Measurements from ENCODE around the gene LUC7L3.

Gene LUC7L3

DNA sequence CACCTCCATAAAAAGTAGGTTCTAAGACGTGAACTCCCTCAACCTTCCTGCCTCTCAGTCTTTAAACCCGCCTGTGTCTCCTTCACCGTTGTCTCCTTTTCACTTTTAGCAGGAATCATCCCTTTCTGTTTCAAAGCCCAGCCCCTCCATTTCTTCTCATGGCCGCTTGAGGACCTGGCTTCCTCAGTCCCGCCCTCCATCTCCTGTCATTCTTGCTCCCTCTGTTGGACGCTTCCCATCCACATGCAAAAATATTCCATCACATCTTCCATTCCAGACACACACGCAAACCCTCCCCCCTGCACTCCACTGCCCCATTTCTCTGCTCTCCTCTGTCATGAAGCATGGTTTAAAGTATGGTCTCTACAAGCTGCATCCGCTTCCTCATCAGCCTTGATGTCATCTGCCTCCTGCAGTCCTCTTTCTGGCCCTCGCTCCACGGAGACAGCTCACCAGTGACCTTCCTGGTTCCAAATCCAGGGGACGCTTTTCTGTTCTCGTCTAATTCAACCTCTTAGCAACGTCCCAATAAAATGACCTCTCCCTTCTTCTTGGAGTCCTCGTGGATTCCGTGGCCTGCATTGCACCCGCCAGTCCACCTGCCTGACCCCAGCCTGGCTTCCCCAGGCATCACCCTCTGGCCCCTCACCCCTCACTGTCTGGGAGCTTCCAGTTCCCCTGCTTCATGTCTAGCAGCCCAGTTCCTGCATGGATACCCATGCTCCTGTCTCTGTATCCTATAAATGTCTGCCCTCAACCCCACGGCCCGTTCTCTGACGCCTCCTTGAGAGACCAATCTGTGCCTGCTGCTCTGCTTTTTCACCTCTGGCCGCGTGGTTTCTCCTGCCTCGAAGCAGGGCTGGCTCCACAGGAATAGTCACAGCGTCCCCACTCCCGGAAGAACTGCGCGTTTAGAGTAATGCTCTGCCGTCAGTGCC, 37.9 kb upstream of the LUC7L3 start:
- Histone ChIP-seq H3K9ac (ENCODE audit: low read depth, low read length) (no peak overlapping the region), H3K4me1 (ENCODE audit: control insufficient read depth, insufficient read depth, low read length) (peaks cover 21% of the 10 kb centered on the region), H3K27me3 (ENCODE audit: control insufficient read depth, insufficient read depth, low read length) (no peaks in the 10 kb centered on the region), H3K4me2 (ENCODE audit: low read length) (no peak overlapping the region), H3K9me3 (replicated peaks; ENCODE audit: low read length) (no peaks in the 10 kb centered on the region), H3K4me3 (ENCODE audit: low read length) (no peak overlapping the region), H3K36me3 (ENCODE audit: insufficient read depth, low read length) (peaks cover 41% of the 10 kb centered on the region)

- no peak overlapping the region for H3K4me2 ChIP-seq (ENCODE audit: low read length)
- H3K27me3 ChIP-seq (ENCODE audit: control insufficient read depth, insufficient read depth, low read length): no peaks in the 10 kb centered on the region
- no peak overlapping the region for H3K9ac ChIP-seq (ENCODE audit: low read depth, low read length)
- peaks cover 30% of the 10 kb centered on the region for H3K4me1 ChIP-seq (ENCODE audit: control insufficient read depth, insufficient read depth, low read length)
- peaks cover 36% of the 10 kb centered on the region for H3K36me3 ChIP-seq (ENCODE audit: insufficient read depth, low read length)
- H3K9me3 ChIP-seq (replicated peaks; ENCODE audit: low read length): no peaks in the 10 kb centered on the region
- no peak overlapping the region for H3K4me3 ChIP-seq (ENCODE audit: low read length)
Measured at GRCh38 chr17:50682441-50682840, 37.0 kb upstream of the LUC7L3 start.

GRCh38 chr17:50682938-50683337, 36.5 kb upstream of the LUC7L3 start:
- H3K4me2 ChIP-seq (ENCODE audit: low read length): no peak overlapping the region
- H3K9me3 ChIP-seq (replicated peaks; ENCODE audit: low read length): no peaks in the 10 kb centered on the region
- no peak overlapping the region for H3K9ac ChIP-seq (ENCODE audit: low read depth, low read length)
- H3K4me1 ChIP-seq (ENCODE audit: control insufficient read depth, insufficient read depth, low read length): peaks cover 31% of the 10 kb centered on the region
- no peak overlapping the region for H3K4me3 ChIP-seq (ENCODE audit: low read length)
- H3K36me3 ChIP-seq (ENCODE audit: insufficient read depth, low read length): peaks cover 35% of the 10 kb centered on the region
- H3K27me3 ChIP-seq (ENCODE audit: control insufficient read depth, insufficient read depth, low read length): no peaks in the 10 kb centered on the region

GRCh38 chr17:50683434-50684287, 35.7 kb upstream of the LUC7L3 start:
- H3K36me3 ChIP-seq (ENCODE audit: insufficient read depth, low read length): peaks cover 32% of the 10 kb centered on the region
- H3K9ac ChIP-seq (ENCODE audit: low read depth, low read length): no peak overlapping the region
- no peaks in the 10 kb centered on the region for H3K9me3 ChIP-seq (replicated peaks; ENCODE audit: low read length)
- H3K27me3 ChIP-seq (ENCODE audit: control insufficient read depth, insufficient read depth, low read length): no peaks in the 10 kb centered on the region
- H3K4me3 ChIP-seq (ENCODE audit: low read length): no peak overlapping the region
- no peak overlapping the region for H3K4me2 ChIP-seq (ENCODE audit: low read length)
- H3K4me1 ChIP-seq (ENCODE audit: control insufficient read depth, insufficient read depth, low read length): peaks cover 31% of the 10 kb centered on the region

DNA sequence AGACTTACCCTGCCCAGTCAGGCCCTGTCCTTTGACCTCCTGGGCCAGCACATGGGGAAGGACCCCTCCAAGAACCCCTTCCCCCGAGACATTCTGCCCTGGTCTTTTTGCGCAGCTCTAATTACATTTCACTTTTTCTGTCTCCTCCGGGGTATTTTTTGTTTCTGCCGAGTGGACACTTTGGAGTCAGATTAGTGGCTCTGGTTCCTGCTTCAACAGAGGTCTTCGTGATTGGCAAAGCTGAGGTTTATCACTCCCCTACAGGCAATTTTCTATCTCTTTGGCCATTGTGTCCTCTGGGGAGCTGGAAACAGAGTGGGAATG, 35.2 kb upstream of the LUC7L3 start:
- H3K27me3 ChIP-seq (ENCODE audit: control insufficient read depth, insufficient read depth, low read length): no peaks in the 10 kb centered on the region
- H3K4me3 ChIP-seq (ENCODE audit: low read length): no peak overlapping the region
- H3K4me2 ChIP-seq (ENCODE audit: low read length): no peak overlapping the region
- no peaks in the 10 kb centered on the region for H3K9me3 ChIP-seq (replicated peaks; ENCODE audit: low read length)
- no peak overlapping the region for H3K9ac ChIP-seq (ENCODE audit: low read depth, low read length)
- H3K36me3 ChIP-seq (ENCODE audit: insufficient read depth, low read length): peaks cover 28% of the 10 kb centered on the region
- peaks cover 36% of the 10 kb centered on the region for H3K4me1 ChIP-seq (ENCODE audit: control insufficient read depth, insufficient read depth, low read length)

DNA sequence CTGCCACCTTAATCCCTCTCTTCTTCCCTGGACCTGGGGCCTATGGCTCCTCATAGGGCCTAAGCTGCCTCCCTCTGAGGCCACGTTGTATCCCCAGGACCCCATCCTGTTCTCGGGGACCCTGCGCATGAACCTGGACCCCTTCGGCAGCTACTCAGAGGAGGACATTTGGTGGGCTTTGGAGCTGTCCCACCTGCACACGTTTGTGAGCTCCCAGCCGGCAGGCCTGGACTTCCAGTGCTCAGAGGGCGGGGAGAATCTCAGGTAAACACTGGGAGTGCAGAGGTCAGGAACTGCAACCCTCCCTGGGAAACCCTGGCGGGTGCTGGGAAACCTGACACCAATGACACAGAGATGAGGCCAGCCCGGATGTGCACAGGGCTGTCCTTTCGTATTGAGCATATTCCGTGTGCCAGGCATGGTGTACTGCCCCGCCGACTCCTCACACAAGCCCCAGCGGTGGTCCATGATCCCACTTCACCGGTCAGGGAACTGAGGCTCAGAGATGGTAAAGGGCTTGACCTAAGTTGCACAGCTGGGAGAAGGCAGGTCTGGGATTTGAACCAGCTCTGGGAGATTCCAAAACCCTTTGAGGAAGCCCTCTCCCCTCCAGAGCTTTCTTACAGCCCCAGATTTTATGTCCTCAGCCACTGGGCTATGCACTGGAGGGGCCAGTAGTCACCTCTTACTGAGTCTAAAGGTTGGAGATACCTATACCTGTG, 34.6 kb upstream of the LUC7L3 start:
- peaks cover 41% of the 10 kb centered on the region for H3K4me1 ChIP-seq (ENCODE audit: control insufficient read depth, insufficient read depth, low read length)
- H3K36me3 ChIP-seq (ENCODE audit: insufficient read depth, low read length): peaks cover 22% of the 10 kb centered on the region
- H3K27me3 ChIP-seq (ENCODE audit: control insufficient read depth, insufficient read depth, low read length): no peaks in the 10 kb centered on the region
- no peak overlapping the region for H3K4me2 ChIP-seq (ENCODE audit: low read length)
- no peak overlapping the region for H3K4me3 ChIP-seq (ENCODE audit: low read length)
- no peaks in the 10 kb centered on the region for H3K9me3 ChIP-seq (replicated peaks; ENCODE audit: low read length)
- H3K9ac ChIP-seq (ENCODE audit: low read depth, low read length): no peak overlapping the region

DNA sequence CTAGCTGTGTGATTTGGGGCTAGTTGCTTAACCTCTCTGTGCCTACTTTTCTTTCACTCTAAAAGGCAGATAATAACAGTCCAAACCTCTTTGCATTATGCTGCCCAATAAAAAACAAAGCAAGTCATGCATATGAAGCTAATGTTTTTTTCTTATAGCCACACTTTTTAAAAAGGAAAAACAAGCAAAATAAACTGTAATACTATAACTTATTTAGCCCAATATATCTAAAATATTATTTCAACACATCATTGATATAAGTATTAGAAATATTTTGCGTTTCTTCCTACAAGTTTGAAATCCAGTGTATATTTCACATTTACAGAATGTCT, 34.1 kb upstream of the LUC7L3 start:
- Histone ChIP-seq H3K36me3 (ENCODE audit: insufficient read depth, low read length) (peaks cover 20% of the 10 kb centered on the region), H3K4me2 (ENCODE audit: low read length) (no peak overlapping the region), H3K27me3 (ENCODE audit: control insufficient read depth, insufficient read depth, low read length) (no peaks in the 10 kb centered on the region), H3K4me1 (ENCODE audit: control insufficient read depth, insufficient read depth, low read length) (peaks cover 42% of the 10 kb centered on the region), H3K9me3 (replicated peaks; ENCODE audit: low read length) (no peaks in the 10 kb centered on the region), H3K4me3 (ENCODE audit: low read length) (no peak overlapping the region), H3K9ac (ENCODE audit: low read depth, low read length) (no peak overlapping the region)

- H3K9me3 ChIP-seq (replicated peaks; ENCODE audit: low read length): no peaks in the 10 kb centered on the region
Measured at GRCh38 chr17:50685691-50686493, 33.5 kb upstream of the LUC7L3 start.

DNA sequence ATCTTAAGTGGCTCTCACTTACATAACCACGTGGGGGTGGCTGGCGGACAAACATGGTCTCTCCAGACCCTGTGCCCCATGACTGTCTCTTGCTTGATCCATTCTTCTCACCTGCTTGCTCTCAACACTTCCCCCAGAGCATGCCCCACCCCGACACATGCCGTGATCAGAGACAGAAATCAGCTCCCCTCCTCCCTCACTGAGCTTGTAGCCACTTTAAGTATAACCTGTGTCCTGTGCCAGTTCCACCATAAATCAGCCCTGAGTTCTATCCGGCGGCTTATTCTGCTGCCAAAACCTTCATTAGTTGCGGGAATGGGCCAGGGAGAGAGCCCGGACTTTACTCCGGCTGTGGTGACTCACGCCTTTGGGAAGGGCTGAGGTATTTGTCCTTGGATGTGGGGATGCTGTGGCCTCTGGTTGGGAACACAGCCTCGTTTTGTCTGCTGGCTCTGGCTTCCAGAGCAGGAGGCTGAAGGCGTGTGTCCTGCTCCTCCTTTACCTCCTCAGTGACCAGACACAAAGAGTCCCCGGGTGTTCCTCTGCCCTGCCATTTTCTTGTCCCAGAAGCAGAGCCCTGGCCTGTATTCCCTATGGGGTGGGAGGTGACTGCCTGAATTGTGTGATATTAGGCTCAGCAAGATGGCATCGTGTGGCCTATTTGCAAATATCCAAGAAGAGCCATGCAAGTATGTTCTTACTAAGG, 32.8 kb upstream of the LUC7L3 start:
- H3K36me3 ChIP-seq (ENCODE audit: insufficient read depth, low read length): peaks cover 24% of the 10 kb centered on the region
- no peak overlapping the region for H3K4me3 ChIP-seq (ENCODE audit: low read length)
- peak overlapping the region; percentile 23 for H3K4me2 ChIP-seq (ENCODE audit: low read length)
- H3K4me1 ChIP-seq (ENCODE audit: control insufficient read depth, insufficient read depth, low read length): peaks cover 32% of the 10 kb centered on the region
- H3K9ac ChIP-seq (ENCODE audit: low read depth, low read length): no peak overlapping the region
- H3K9me3 ChIP-seq (replicated peaks; ENCODE audit: low read length): no peaks in the 10 kb centered on the region
- no peaks in the 10 kb centered on the region for H3K27me3 ChIP-seq (ENCODE audit: control insufficient read depth, insufficient read depth, low read length)

More at GRCh38 chr17:50685691-50686493, 33.5 kb upstream of the LUC7L3 start:
- no peak overlapping the region for H3K9ac ChIP-seq (ENCODE audit: low read depth, low read length)
- peak overlapping the region; percentile 23 for H3K4me2 ChIP-seq (ENCODE audit: low read length)
- peaks cover 20% of the 10 kb centered on the region for H3K36me3 ChIP-seq (ENCODE audit: insufficient read depth, low read length)
- no peaks in the 10 kb centered on the region for H3K27me3 ChIP-seq (ENCODE audit: control insufficient read depth, insufficient read depth, low read length)
- no peak overlapping the region for H3K4me3 ChIP-seq (ENCODE audit: low read length)
- H3K4me1 ChIP-seq (ENCODE audit: control insufficient read depth, insufficient read depth, low read length): peaks cover 36% of the 10 kb centered on the region

- Histone ChIP-seq H3K9me3 (replicated peaks; ENCODE audit: low read length) (no peaks in the 10 kb centered on the region), H3K36me3 (ENCODE audit: insufficient read depth, low read length) (peaks cover 31% of the 10 kb centered on the region), H3K4me2 (ENCODE audit: low read length) (peak overlapping the region; percentile 23), H3K9ac (ENCODE audit: low read depth, low read length) (no peak overlapping the region), H3K4me1 (ENCODE audit: control insufficient read depth, insufficient read depth, low read length) (peaks cover 37% of the 10 kb centered on the region), H3K27me3 (ENCODE audit: control insufficient read depth, insufficient read depth, low read length) (no peaks in the 10 kb centered on the region), H3K4me3 (ENCODE audit: low read length) (no peak overlapping the region)
Measured at GRCh38 chr17:50687200-50688066, 32.0 kb upstream of the LUC7L3 start.

All from skeletal muscle satellite cell (primary cell).